Measurements from ENCODE around the gene RNU6-7. TPM values are rescaled to one million over a fixed set of nuclear protein-coding genes. Genes with fewer than 3 reads are reported as not detected.
A peak's percentile ranks its signal among the peaks of the same experiment; 100 is the strongest.

The RNU6-7 gene
- total RNA-seq (2014; rRNA removed; shearing (Covaris generic)) (not detected in 2 replicates), polyA plus RNA-seq (2016; fragmentation: Nextera tagmentation; extraction: Ambion mirVana) (not detected in 2 replicates)

DNA sequence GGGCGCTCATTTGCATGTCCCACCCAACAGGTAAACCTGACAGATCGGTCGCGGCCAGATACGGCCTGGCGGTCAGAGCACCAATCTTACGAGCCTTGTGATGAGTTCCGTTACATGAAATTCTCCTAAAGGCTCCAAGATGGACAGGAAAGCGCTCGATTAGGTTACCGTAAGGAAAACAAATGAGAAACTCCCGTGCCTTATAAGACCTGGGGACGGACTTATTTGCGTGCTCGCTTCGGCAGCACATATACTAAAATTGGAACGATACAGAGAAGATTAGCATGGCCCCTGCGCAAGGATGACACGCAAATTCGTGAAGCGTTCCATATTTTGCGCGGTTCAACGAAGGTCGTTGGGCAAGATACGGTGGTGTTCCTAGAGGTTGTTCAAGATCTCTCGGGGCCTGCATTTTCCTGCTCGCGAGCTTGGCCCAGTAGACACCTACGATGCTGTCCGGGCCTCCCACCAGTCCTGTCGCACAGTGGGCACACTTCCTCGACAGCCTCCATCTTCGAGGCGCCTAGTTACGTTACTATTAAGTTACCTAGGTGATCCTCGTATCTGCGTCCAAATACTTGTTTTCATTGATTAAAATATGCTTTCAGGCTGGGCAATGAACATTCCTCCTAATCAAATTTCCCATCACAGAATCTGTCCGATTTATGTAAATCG lies at the start of gene RNU6-7:
TSS of gene RNU6-7 (plus strand) at position 230 of the 675 bp plus-strand sequence.
- Histone ChIP-seq H3K9me2 (ENCODE audit: insufficient read depth) (no peaks in the 10 kb centered on the region), H3K4me3 (peak within 1 kb of the TSS; percentile 85), H3K4me1 (ENCODE audit: insufficient read depth) (peaks cover 13% of the 10 kb centered on the region), H2AFZ (peak within 1 kb of the TSS; percentile 79), H3K27me3 (replicated peaks; ENCODE audit: insufficient read depth) (peaks cover 4% of the 10 kb centered on the region; the same call in 1 of the 2 replicates), H3K36me3 (ENCODE audit: low read depth) (no peaks in the 10 kb centered on the region), H3K9ac (0 out of 2 replicates have a peak within 1 kb of the TSS, but pooled peaks have one; percentile 21), H3K9me3 (ENCODE audit: low read depth) (no peaks in the 10 kb centered on the region), H3K79me2 (ENCODE audit: insufficient read depth) (no peaks in the 10 kb centered on the region), H3K4me2 (ENCODE audit: unreplicated experiment) (peak within 1 kb of the TSS; percentile 69), H4K20me1 (ENCODE audit: insufficient read depth) (no peaks in the 10 kb centered on the region), H3F3A (ENCODE audit: insufficient read depth) (0 out of 2 replicates have a peak, but pooled peaks cover 13% of the 10 kb centered on the region), H3K27ac (peak within 1 kb of the TSS; percentile 19)
- peak; percentile 27 for DNase-seq
- no peak for TF ChIP-seq EZH2phosphoT487 (IDR thresholded peaks at IDR 0.05; ENCODE audit: insufficient read depth, low read depth)
- TF ChIP-seq EZH2 (IDR thresholded peaks at IDR 0.05; ENCODE audit: insufficient read depth, poor library complexity, severe bottlenecking): no peak
- in situ Hi-C loops (cut with MboI): no loop called here
- WGBS, 2 experiments (ENCODE audit: low coverage in 1 of 2, low lambda C conversion rate in 2 of 2, missing lambda C conversion rate in 2 of 2): 17 to 20% methylated on average over 40 of the region's 40 CpGs

- peaks cover 24% of the 10 kb centered on the region for H3F3A ChIP-seq (ENCODE audit: insufficient read depth)
- H3K4me2 ChIP-seq (ENCODE audit: unreplicated experiment): no peak overlapping the region
- H3K9ac ChIP-seq: no peak overlapping the region
- no peaks in the 10 kb centered on the region for H3K4me1 ChIP-seq (ENCODE audit: insufficient read depth)
- no peaks in the 10 kb centered on the region for H3K27me3 ChIP-seq (replicated peaks; ENCODE audit: insufficient read depth)
- DNase-seq: no peak
- H3K9me3 ChIP-seq (ENCODE audit: low read depth): no peaks in the 10 kb centered on the region
- no peaks in the 10 kb centered on the region for H3K9me2 ChIP-seq (ENCODE audit: insufficient read depth)
- H3K27ac ChIP-seq: no peak overlapping the region
- no peaks in the 10 kb centered on the region for H3K79me2 ChIP-seq (ENCODE audit: insufficient read depth)
- H3K36me3 ChIP-seq (ENCODE audit: low read depth): no peaks in the 10 kb centered on the region
- TF ChIP-seq EZH2phosphoT487 (IDR thresholded peaks at IDR 0.05; ENCODE audit: insufficient read depth, low read depth) (no peak), EZH2 (IDR thresholded peaks at IDR 0.05; ENCODE audit: insufficient read depth, poor library complexity, severe bottlenecking) (no peak)
- in situ Hi-C loops (cut with MboI): no loop called here
- 84 to 87% methylated on average over 2 of the region's 2 CpGs for WGBS, 2 experiments (ENCODE audit: low coverage in 1 of 2, low lambda C conversion rate in 2 of 2, missing lambda C conversion rate in 2 of 2)
- no peak overlapping the region for H2AFZ ChIP-seq
- no peaks in the 10 kb centered on the region for H4K20me1 ChIP-seq (ENCODE audit: insufficient read depth)
- no peak overlapping the region for H3K4me3 ChIP-seq
These were observed 35.8 kb upstream of the RNU6-7 start for GRCh38 chr14:32166029-32166428.

- Histone ChIP-seq H3K4me2 (ENCODE audit: unreplicated experiment) (no peak overlapping the region), H3K27ac (no peak overlapping the region), H3F3A (ENCODE audit: insufficient read depth) (peaks cover 18% of the 10 kb centered on the region), H3K4me3 (no peak overlapping the region), H3K36me3 (ENCODE audit: low read depth) (no peaks in the 10 kb centered on the region), H3K79me2 (ENCODE audit: insufficient read depth) (no peaks in the 10 kb centered on the region), H2AFZ (no peak overlapping the region), H4K20me1 (ENCODE audit: insufficient read depth) (no peaks in the 10 kb centered on the region), H3K27me3 (replicated peaks; ENCODE audit: insufficient read depth) (no peaks in the 10 kb centered on the region), H3K4me1 (ENCODE audit: insufficient read depth) (no peaks in the 10 kb centered on the region), H3K9me3 (ENCODE audit: low read depth) (no peaks in the 10 kb centered on the region), H3K9me2 (ENCODE audit: insufficient read depth) (no peaks in the 10 kb centered on the region), H3K9ac (no peak overlapping the region)
- WGBS, 2 experiments (ENCODE audit: low coverage in 1 of 2, low lambda C conversion rate in 2 of 2, missing lambda C conversion rate in 2 of 2): 63 to 66% methylated on average over 1 of the region's 1 CpG
- in situ Hi-C loops (cut with MboI): no loop called here
- DNase-seq: no peak
- TF ChIP-seq EZH2 (IDR thresholded peaks at IDR 0.05; ENCODE audit: insufficient read depth, poor library complexity, severe bottlenecking) (no peak), EZH2phosphoT487 (IDR thresholded peaks at IDR 0.05; ENCODE audit: insufficient read depth, low read depth) (no peak)
These were observed 34.9 kb upstream of the RNU6-7 start for GRCh38 chr14:32166924-32167323.

DNA sequence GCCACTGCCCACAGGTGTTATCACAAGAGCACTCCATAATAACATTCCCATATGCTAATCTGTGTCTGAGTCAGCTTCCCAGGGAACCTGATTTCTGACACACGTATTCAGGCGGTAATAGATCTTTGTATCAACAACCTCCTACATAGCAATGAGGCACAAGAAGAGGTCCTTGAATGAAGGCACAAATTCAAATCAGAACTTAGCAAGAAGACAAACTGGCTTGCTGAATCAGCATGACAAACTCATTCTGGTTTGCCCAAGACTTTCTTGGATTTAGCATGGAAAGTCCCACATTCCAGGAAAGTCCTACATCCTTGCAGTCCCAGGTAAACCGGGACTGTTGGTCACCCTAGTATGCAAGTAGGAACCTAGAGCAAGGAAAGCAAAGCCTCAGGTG lies 33.9 kb upstream of the RNU6-7 start:
- Histone ChIP-seq H2AFZ (no peak overlapping the region), H3K79me2 (ENCODE audit: insufficient read depth) (no peaks in the 10 kb centered on the region), H3K9me2 (ENCODE audit: insufficient read depth) (no peaks in the 10 kb centered on the region), H3K4me2 (ENCODE audit: unreplicated experiment) (no peak overlapping the region), H3K4me1 (ENCODE audit: insufficient read depth) (no peaks in the 10 kb centered on the region), H3K9ac (no peak overlapping the region), H3K27ac (no peak overlapping the region), H4K20me1 (ENCODE audit: insufficient read depth) (no peaks in the 10 kb centered on the region), H3K27me3 (replicated peaks; ENCODE audit: insufficient read depth) (no peaks in the 10 kb centered on the region), H3K9me3 (ENCODE audit: low read depth) (no peaks in the 10 kb centered on the region), H3F3A (ENCODE audit: insufficient read depth) (0 out of 2 replicates have a peak, but pooled peaks cover 8% of the 10 kb centered on the region), H3K36me3 (ENCODE audit: low read depth) (no peaks in the 10 kb centered on the region), H3K4me3 (no peak overlapping the region)
- TF ChIP-seq EZH2phosphoT487 (IDR thresholded peaks at IDR 0.05; ENCODE audit: insufficient read depth, low read depth): no peak
- TF ChIP-seq EZH2 (IDR thresholded peaks at IDR 0.05; ENCODE audit: insufficient read depth, poor library complexity, severe bottlenecking): no peak
- DNase-seq: no peak
- in situ Hi-C loops (cut with MboI): no loop called here
- 77 to 82% methylated on average over 3 of the region's 3 CpGs for WGBS, 2 experiments (ENCODE audit: low coverage in 1 of 2, low lambda C conversion rate in 2 of 2, missing lambda C conversion rate in 2 of 2)

Measured in GM23248 (cell line).